K562 (cell line): ENCODE measurements around the gene GMEB2. TPM values are rescaled to one million over a fixed set of nuclear protein-coding genes. Genes with fewer than 3 reads are reported as not detected.

ENCODE experiments used
- ATAC-seq: fragments of 200-7000 bp; cut with Tn5 transposase; 3 replicates; pipeline ENCODE4 v1.9.1; 2020; ENCODE audit warnings: moderate library complexity
- BruUV-seq: library from RNA; stranded (reverse); fragments of 400-500 nt; replicated peaks from 2 replicates; lab custom pipeline; 2021; lab: Mats Ljungman, UMichigan
- CTCF ChIA-PET: fragments of 300-600 bp; formaldehyde crosslinking; extraction: SDS; loops from one replicate; lab custom pipeline; 2021; ENCODE audit warnings: low intra/inter-chr PET ratio; lab: Yijun Ruan, JAX
- POLR2A ChIA-PET: fragments of 300-600, 350-650 bp; sonication (Branson Sonifier 250); formaldehyde crosslinking; extraction: SDS; loops from one replicate; lab custom pipeline; 2021; ENCODE audit warnings: antibody characterized with exemption, inconsistent platforms; lab: Yijun Ruan, JAX
- DNase-seq, 4 experiments: peaks; one replicate each; pipeline versions ENCODE4 v3.0.0 to v3.0.0-alpha.2; 2011 to 2018; ENCODE audit warnings: low spot score in 3 of 4, mixed read lengths in 3 of 4; ENCODE audit errors: extremely low read depth in 1 of 4
- FAIRE-seq: peaks from 2 replicates; lab custom pipeline; 2011; peaks lifted over from hg19 to GRCh38; lab: Jason Lieb, UNC
- H2AFZ ChIP-seq: 2 replicates; pipeline ENCODE4 v1.6.0; 2011; ENCODE audit warnings: low read depth, low read length, control low read depth, inconsistent platforms
- H3K27ac ChIP-seq: fragments of 200-600 bp; 3 replicates; pipeline ENCODE4 v1.8.0; 2011; ENCODE audit warnings: low read depth, mild to moderate bottlenecking, control low read depth, inconsistent platforms, low read length, moderate library complexity, mixed read lengths; ENCODE audit errors: extremely low read depth
- H3K27me3 ChIP-seq, 2 experiments: fragments of 300-600 bp in 1 of 2; 2 replicates in 1 of 2; 3 replicates in 1 of 2; pipeline versions ENCODE4 v1.6.0 to v1.8.0; 2011; ENCODE audit warnings: inconsistent platforms in 2 of 2, low read length in 2 of 2, mild to moderate bottlenecking in 1 of 2, mixed read lengths in 1 of 2, moderate library complexity in 1 of 2; ENCODE audit not compliant: control insufficient read depth in 2 of 2, insufficient read depth in 2 of 2
- H3K36me3 ChIP-seq: fragments of 300-600 bp; 3 replicates; pipeline ENCODE4 v1.8.0; 2011; ENCODE audit warnings: mild to moderate bottlenecking, low read length, inconsistent platforms; ENCODE audit not compliant: control insufficient read depth, insufficient read depth
- H3K4me1 ChIP-seq, 2 experiments: fragments of 200-600 bp in 1 of 2; replicated peaks in 1 of 2; 2 replicates in 1 of 2; 3 replicates in 1 of 2; pipeline versions ENCODE4 v1.5.1 to v1.8.0; 2011; ENCODE audit warnings: inconsistent platforms in 2 of 2, low read length in 2 of 2, mild to moderate bottlenecking in 1 of 2, mixed read lengths in 1 of 2, moderate library complexity in 1 of 2; ENCODE audit not compliant: control insufficient read depth in 2 of 2, insufficient read depth in 2 of 2
- H3K4me2 ChIP-seq: 2 replicates; pipeline ENCODE4 v1.6.1; 2011; ENCODE audit warnings: low read length, control low read depth, inconsistent platforms, mixed read lengths; ENCODE audit not compliant: insufficient read depth
- H3K4me3 ChIP-seq: fragments of 200-600 bp; sonication (generic), shearing (Covaris generic); 2 replicates; pipeline ENCODE4 v1.5.1; 2016; ENCODE audit warnings: control low read depth, inconsistent platforms
- H3K79me2 ChIP-seq: fragments of 200-600 bp; 3 replicates; pipeline ENCODE4 v1.8.0; 2011; ENCODE audit warnings: low read length, inconsistent platforms; ENCODE audit not compliant: control insufficient read depth, insufficient read depth
- H3K9ac ChIP-seq, 2 experiments: 2 replicates each; pipeline versions ENCODE4 v1.6.0 to v1.6.1; 2011; ENCODE audit warnings: low read depth in 2 of 2, low read length in 2 of 2, control low read depth in 1 of 2, inconsistent platforms in 1 of 2, mild to moderate bottlenecking in 1 of 2, mixed read lengths in 1 of 2; ENCODE audit not compliant: insufficient read depth in 1 of 2
- H3K9me1 ChIP-seq: one replicate; pipeline ENCODE4 v1.6.0; 2011; ENCODE audit warnings: inconsistent platforms, mild to moderate bottlenecking, low read length, moderate library complexity; ENCODE audit not compliant: control insufficient read depth, insufficient read depth
- H3K9me3 ChIP-seq: replicated peaks from 2 replicates; pipeline ENCODE4 v1.5.1; 2011; ENCODE audit warnings: low read depth, low read length, inconsistent platforms; ENCODE audit not compliant: control insufficient read depth, insufficient read depth
- H4K20me1 ChIP-seq: replicated peaks from 2 replicates; pipeline ENCODE4 v1.6.1; 2011; ENCODE audit warnings: low read length, inconsistent platforms, mixed read lengths; ENCODE audit not compliant: control insufficient read depth, insufficient read depth
- CBFA2T2 ChIP-seq: fragments of 450-650 bp; conservative IDR thresholded peaks from 2 replicates; pipeline ENCODE4 v1.6.1; 2017; ENCODE audit warnings: mild to moderate bottlenecking
- CBFA2T3 ChIP-seq: fragments of 450-650 bp; IDR thresholded peaks from 2 replicates; pipeline ENCODE4 v1.6.1; 2017
- CXXC5 ChIP-seq: fragments of 250-450 bp; sonication (Bioruptor Pico); IDR thresholded peaks from 2 replicates; pipeline ENCODE4 v1.8.0; 2022; ENCODE audit warnings: inconsistent platforms, mild to moderate bottlenecking, moderate library complexity
- HDAC2 ChIP-seq: fragments of 450-650 bp; IDR thresholded peaks from 2 replicates; pipeline ENCODE4 v1.6.1; 2016; ENCODE audit warnings: mild to moderate bottlenecking
- HMGXB4 ChIP-seq: sonication (generic); formaldehyde crosslinking; IDR thresholded peaks from 2 replicates; pipeline ENCODE4 v1.8.1; 2023; ENCODE audit warnings: mild to moderate bottlenecking, missing genetic modification reagents
- HNRNPLL ChIP-seq: fragments of 200-400 bp; formaldehyde crosslinking; IDR thresholded peaks from 2 replicates; pipeline ENCODE4 v1.6.1; 2017; ENCODE audit warnings: low read length, low read depth, mild to moderate bottlenecking; ENCODE audit not compliant: poor library complexity, severe bottlenecking
- SMAD3 ChIP-seq: fragments of 450-650 bp; formaldehyde crosslinking; conservative IDR thresholded peaks from 2 replicates; pipeline ENCODE4 v1.4.0; 2020; ENCODE audit warnings: mild to moderate bottlenecking
- TCF3 ChIP-seq: sonication (generic); formaldehyde crosslinking; IDR thresholded peaks from 2 replicates; pipeline ENCODE4 v1.4.0; 2020; ENCODE audit warnings: mild to moderate bottlenecking, missing genetic modification reagents
- TEAD4 ChIP-seq, 2 experiments: sonication (generic) in 1 of 2; formaldehyde crosslinking in 1 of 2; IDR thresholded peaks; 2 replicates each; pipeline versions ENCODE4 v1.6.1 to v1.8.0; 2012 to 2022; ENCODE audit warnings: borderline replicate concordance in 1 of 2, inconsistent platforms in 1 of 2, low read length in 1 of 2, mild to moderate bottlenecking in 1 of 2, missing genetic modification reagents in 1 of 2
- ZNF57 ChIP-seq: fragments of 450-650 bp; formaldehyde crosslinking; IDR thresholded peaks from 2 replicates; pipeline ENCODE4 v1.4.0; 2020; ENCODE audit warnings: mild to moderate bottlenecking, moderate library complexity
- WGBS: fragments of 100-300 bp; shearing (Covaris generic); methylation state at CpG from one replicate; pipeline ENCODE4 v1.1.6; 2016; ENCODE audit warnings: low coverage, mixed read lengths; ENCODE audit not compliant: insufficient coverage; ENCODE audit errors: missing lambda C conversion rate; 5-methylcytosine and 5-hydroxymethylcytosine counted together
- in situ Hi-C: fragments of 300-500 bp; cut with MboI; formaldehyde crosslinking; loops from 4 replicates; pipeline ENCODE4 v1.15.0; 2018; ENCODE audit warnings: inconsistent platforms, mixed read lengths
- intact Hi-C: fragments of 100-400 bp; cut with micrococcal nuclease; formaldehyde crosslinking; loops from 2 replicates; pipeline ENCODE4 v1.14.2; 2022
- polyA plus RNA-seq, 8 experiments: library from polyadenylated mRNA; depleted of rRNA in 4 of 8; stranded (reverse) in 5 of 8; unstranded in 3 of 8; fragments of >200 nt; fragmentation: Nextera tagmentation in 2 of 8; fragmentation: Illumina TruSeq in 1 of 8; extraction: Ambion mirVana in 2 of 8; extraction: Trizol in 1 of 8; gene quantifications; 2 replicates each; pipeline versions ENCODE4 v1.2.1 to v1.2.3, GENCODE V29; 2011 to 2014; ENCODE audit warnings: inconsistent platforms in 1 of 8, missing spikeins in 1 of 8
- total RNA-seq, 7 experiments: library from RNA; depleted of rRNA in 6 of 7; stranded (reverse); fragments of >200 nt in 6 of 7; fragmentation: Illumina TruSeq in 2 of 7; extraction: Trizol in 2 of 7; gene quantifications; 2 replicates each; pipeline versions ENCODE4 v1.2.1 to v1.2.3, GENCODE V29; 2011 to 2021; ENCODE audit warnings: low replicate concordance in 1 of 7
- TF ChIP-seq, protein P1 (sequence below): fragments of 150-350 bp; IDR thresholded peaks from 2 replicates; pipeline ENCODE4 v1.6.1; 2014; ENCODE audit warnings: low read depth, mild to moderate bottlenecking, low read length, borderline replicate concordance
- TF ChIP-seq, protein P2 (sequence below): IDR thresholded peaks from 2 replicates; pipeline ENCODE4 v1.6.1; 2012; ENCODE audit warnings: low read depth, low read length, improper control_type of control experiment, borderline replicate concordance
- TF ChIP-seq, protein P3 (sequence below): fragments of 450-650 bp; formaldehyde crosslinking; IDR thresholded peaks from 2 replicates; pipeline ENCODE4 v1.4.0; 2022; ENCODE audit warnings: mild to moderate bottlenecking, moderate library complexity
- TF ChIP-seq, protein P4 (sequence below): fragments of 250-450 bp; sonication (Bioruptor Pico); IDR thresholded peaks from 2 replicates; pipeline ENCODE4 v1.6.1; 2021; ENCODE audit warnings: mild to moderate bottlenecking

The GMEB2 gene
- total and polyA plus RNA-seq, 9 of the 15 experiments (the other 6 are each of a cell fraction or from before 2014, with no cell fraction given): 0.03 to 13.9 (median 6.3) TPM

DNA sequence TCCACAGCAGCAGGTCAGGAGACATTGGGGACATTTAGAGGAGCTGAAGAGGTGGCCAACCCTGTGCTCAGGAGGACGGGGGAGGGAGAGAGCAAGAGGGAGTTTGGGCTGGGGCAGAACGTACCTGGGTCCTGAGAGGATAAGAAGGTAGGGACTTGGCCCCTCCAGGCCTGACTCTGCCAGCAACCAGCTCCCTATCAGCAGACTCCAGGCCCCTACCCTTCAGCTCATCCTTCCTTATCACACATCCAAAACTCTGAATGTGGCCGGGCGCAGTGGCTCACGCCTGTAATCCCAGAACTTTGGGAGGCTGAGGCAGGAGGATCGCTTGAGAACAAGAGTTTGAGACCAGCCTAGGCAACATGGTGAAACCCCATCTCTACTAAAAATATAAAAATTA lies 21.3 kb upstream of the GMEB2 start:
- in situ Hi-C loops: no loop called here
- H3K4me3 ChIP-seq: no peak overlapping the region
- H3K9me3 ChIP-seq: no peaks in the 10 kb centered on the region
- CTCF ChIA-PET: no interaction called here
- peak; percentile 6 for FAIRE-seq
- intact Hi-C loops: no loop called here
- peak; percentile 59 to 75 (median 64) for DNase-seq
- H3K27ac ChIP-seq: no peak overlapping the region
- peaks cover 8% of the 10 kb centered on the region; the same call in 1 of the 3 replicates for H3K36me3 ChIP-seq
- H4K20me1 ChIP-seq: no peaks in the 10 kb centered on the region; the same call in 1 of the 2 replicates
- 13% methylated on average over 6 of the region's 6 CpGs for WGBS
- peak overlapping the region; percentile 46; the same call in 1 of the 2 replicates for H3K4me2 ChIP-seq
- no TSS peak for BruUV-seq
- no peak; the same call in 2 of the 3 replicates for ATAC-seq
- peaks cover 3% of the 10 kb centered on the region for H3K9me1 ChIP-seq
- H2AFZ ChIP-seq: no peak overlapping the region
- H3K79me2 ChIP-seq: peaks cover 38% of the 10 kb centered on the region
- H3K4me1 ChIP-seq: peaks cover 11 to 57% of the 10 kb centered on the region in 2 experiments; a peak in 4 of 5 replicates
- POLR2A ChIA-PET: no interaction called here
- peak overlapping the region in 1 of 2 experiments; percentile 84; a peak in 2 of 4 replicates for H3K9ac ChIP-seq
- no peaks in the 10 kb centered on the region for H3K27me3 ChIP-seq
- TF ChIP-seq, protein P1, sequence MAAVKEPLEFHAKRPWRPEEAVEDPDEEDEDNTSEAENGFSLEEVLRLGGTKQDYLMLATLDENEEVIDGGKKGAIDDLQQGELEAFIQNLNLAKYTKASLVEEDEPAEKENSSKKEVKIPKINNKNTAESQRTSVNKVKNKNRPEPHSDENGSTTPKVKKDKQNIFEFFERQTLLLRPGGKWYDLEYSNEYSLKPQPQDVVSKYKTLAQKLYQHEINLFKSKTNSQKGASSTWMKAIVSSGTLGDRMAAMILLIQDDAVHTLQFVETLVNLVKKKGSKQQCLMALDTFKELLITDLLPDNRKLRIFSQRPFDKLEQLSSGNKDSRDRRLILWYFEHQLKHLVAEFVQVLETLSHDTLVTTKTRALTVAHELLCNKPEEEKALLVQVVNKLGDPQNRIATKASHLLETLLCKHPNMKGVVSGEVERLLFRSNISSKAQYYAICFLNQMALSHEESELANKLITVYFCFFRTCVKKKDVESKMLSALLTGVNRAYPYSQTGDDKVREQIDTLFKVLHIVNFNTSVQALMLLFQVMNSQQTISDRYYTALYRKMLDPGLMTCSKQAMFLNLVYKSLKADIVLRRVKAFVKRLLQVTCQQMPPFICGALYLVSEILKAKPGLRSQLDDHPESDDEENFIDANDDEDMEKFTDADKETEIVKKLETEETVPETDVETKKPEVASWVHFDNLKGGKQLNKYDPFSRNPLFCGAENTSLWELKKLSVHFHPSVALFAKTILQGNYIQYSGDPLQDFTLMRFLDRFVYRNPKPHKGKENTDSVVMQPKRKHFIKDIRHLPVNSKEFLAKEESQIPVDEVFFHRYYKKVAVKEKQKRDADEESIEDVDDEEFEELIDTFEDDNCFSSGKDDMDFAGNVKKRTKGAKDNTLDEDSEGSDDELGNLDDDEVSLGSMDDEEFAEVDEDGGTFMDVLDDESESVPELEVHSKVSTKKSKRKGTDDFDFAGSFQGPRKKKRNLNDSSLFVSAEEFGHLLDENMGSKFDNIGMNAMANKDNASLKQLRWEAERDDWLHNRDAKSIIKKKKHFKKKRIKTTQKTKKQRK: no peak
- TF ChIP-seq HDAC2 (no peak), TEAD4 (IDR thresholded peaks at IDR 0.05; ENCODE audit: low read length) (0 out of 2 replicates have a peak, but pooled peaks have one; percentile 11), TEAD4 (CRISPR knock-in tag; IDR thresholded peaks at IDR 0.05; ENCODE audit: borderline replicate concordance) (no peak), CBFA2T3 (peak; percentile 75), HNRNPLL (no peak), HMGXB4 (CRISPR knock-in tag) (no peak), SMAD3 (CRISPR knock-in tag) (no peak), CBFA2T2 (peak; percentile 55), CXXC5 (CRISPR knock-in tag) (peak; percentile 46), TCF3 (CRISPR knock-in tag) (peak; percentile 79), ZNF57 (CRISPR knock-in tag) (no peak)
- TF ChIP-seq, protein P2, sequence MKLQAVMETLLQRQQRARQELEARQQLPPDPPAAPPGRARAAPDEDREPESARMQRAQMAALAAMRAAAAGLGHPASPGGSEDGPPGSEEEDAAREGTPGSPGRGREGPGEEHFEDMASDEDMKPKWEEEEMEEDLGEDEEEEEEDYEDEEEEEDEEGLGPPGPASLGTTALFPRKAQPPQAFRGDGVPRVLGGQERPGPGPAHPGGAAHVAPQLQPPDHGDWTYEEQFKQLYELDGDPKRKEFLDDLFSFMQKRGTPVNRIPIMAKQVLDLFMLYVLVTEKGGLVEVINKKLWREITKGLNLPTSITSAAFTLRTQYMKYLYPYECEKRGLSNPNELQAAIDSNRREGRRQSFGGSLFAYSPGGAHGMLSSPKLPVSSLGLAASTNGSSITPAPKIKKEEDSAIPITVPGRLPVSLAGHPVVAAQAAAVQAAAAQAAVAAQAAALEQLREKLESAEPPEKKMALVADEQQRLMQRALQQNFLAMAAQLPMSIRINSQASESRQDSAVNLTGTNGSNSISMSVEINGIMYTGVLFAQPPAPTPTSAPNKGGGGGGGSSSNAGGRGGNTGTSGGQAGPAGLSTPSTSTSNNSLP: no peak
- TF ChIP-seq, protein P3, sequence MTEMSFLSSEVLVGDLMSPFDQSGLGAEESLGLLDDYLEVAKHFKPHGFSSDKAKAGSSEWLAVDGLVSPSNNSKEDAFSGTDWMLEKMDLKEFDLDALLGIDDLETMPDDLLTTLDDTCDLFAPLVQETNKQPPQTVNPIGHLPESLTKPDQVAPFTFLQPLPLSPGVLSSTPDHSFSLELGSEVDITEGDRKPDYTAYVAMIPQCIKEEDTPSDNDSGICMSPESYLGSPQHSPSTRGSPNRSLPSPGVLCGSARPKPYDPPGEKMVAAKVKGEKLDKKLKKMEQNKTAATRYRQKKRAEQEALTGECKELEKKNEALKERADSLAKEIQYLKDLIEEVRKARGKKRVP (CRISPR knock-in tag): no peak
- TF ChIP-seq, protein P4, sequence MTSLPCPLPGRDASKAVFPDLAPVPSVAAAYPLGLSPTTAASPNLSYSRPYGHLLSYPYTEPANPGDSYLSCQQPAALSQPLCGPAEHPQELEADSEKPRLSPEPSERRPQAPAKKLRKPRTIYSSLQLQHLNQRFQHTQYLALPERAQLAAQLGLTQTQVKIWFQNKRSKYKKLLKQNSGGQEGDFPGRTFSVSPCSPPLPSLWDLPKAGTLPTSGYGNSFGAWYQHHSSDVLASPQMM (CRISPR knock-in tag): no peak
